Common myeloid progenitor, CD34-positive (primary cell): ENCODE results near the gene HS3ST4.
"Not testable (repeated sequence)": the region's sequence is repeated elsewhere in the genome, so short reads cannot be mapped to it uniquely, and the experiment has no call there.

ENCODE experiments used
- CTCF ChIA-PET: fragments of 350-600 bp; sonication (Branson Sonifier 250); formaldehyde crosslinking; loops from one replicate; lab custom pipeline; 2021; ENCODE audit warnings: antibody characterized with exemption; lab: Charles Lee
- POLR2A ChIA-PET: fragments of 350-600 bp; sonication (Branson Sonifier 250); formaldehyde crosslinking; loops from one replicate; lab custom pipeline; 2021; ENCODE audit warnings: antibody characterized with exemption; lab: Charles Lee
- DNase-seq, 3 donors: peaks; one replicate each; pipeline versions ENCODE4 v3.0.0 to v3.0.0-alpha.2; 2013
- H3K27ac ChIP-seq, 2 experiments: 1 replicate in 1 of 2; 2 replicates in 1 of 2; pipeline ENCODE4 v1.7.0; 2013; ENCODE audit warnings: inconsistent platforms in 2 of 2, low read length in 2 of 2, mild to moderate bottlenecking in 2 of 2, low read depth in 1 of 2, moderate library complexity in 1 of 2; ENCODE audit not compliant: severe bottlenecking in 2 of 2, insufficient read depth in 1 of 2, poor library complexity in 1 of 2
- H3K27me3 ChIP-seq, 5 experiments: replicated peaks in 2 of 5; 1 replicate in 3 of 5; 2 replicates in 2 of 5; pipeline versions ENCODE4 v1.6.1 to v1.7.0; 2013; ENCODE audit warnings: low read length in 4 of 5, mild to moderate bottlenecking in 2 of 5, moderate library complexity in 2 of 5, inconsistent platforms in 1 of 5; ENCODE audit not compliant: insufficient read depth in 5 of 5, control insufficient read depth in 4 of 5
- H3K36me3 ChIP-seq, 4 experiments: 1 replicate in 2 of 4; 2 replicates in 2 of 4; pipeline versions ENCODE4 v1.6.1 to v1.7.0; 2013; ENCODE audit warnings: low read length in 3 of 4, control low read depth in 1 of 4, mild to moderate bottlenecking in 1 of 4; ENCODE audit not compliant: control insufficient read depth in 4 of 4, insufficient read depth in 4 of 4
- H3K4me1 ChIP-seq, 4 experiments: 1 replicate in 3 of 4; 2 replicates in 1 of 4; pipeline versions ENCODE4 v1.6.1 to v1.7.1; 2013; ENCODE audit warnings: low read length in 3 of 4, mild to moderate bottlenecking in 3 of 4, control low read depth in 1 of 4, inconsistent platforms in 1 of 4, moderate library complexity in 1 of 4; ENCODE audit not compliant: control insufficient read depth in 4 of 4, insufficient read depth in 4 of 4; ENCODE audit errors: control extremely low read depth in 1 of 4
- H3K4me3 ChIP-seq, 7 experiments: 1 replicate in 4 of 7; 2 replicates in 3 of 7; pipeline versions ENCODE4 v1.5.1 to v1.7.0; 2013; ENCODE audit warnings: mild to moderate bottlenecking in 7 of 7, low read length in 6 of 7, moderate library complexity in 6 of 7, inconsistent platforms in 2 of 7, low read depth in 2 of 7, control low read depth in 1 of 7; ENCODE audit not compliant: insufficient read depth in 4 of 7, control insufficient read depth in 1 of 7; ENCODE audit errors: extremely low read depth in 1 of 7
- H3K9me3 ChIP-seq, 5 experiments: 1 replicate in 4 of 5; 2 replicates in 1 of 5; pipeline versions ENCODE4 v1.6.1 to v1.7.1; 2013; ENCODE audit warnings: low read length in 4 of 5, mild to moderate bottlenecking in 2 of 5, inconsistent platforms in 1 of 5, low read depth in 1 of 5, moderate library complexity in 1 of 5; ENCODE audit not compliant: control insufficient read depth in 4 of 5, insufficient read depth in 2 of 5; ENCODE audit errors: control extremely low read depth in 1 of 5
- WGBS: methylation state at CpG from one replicate; pipeline ENCODE4 v1.1.5; 2013; ENCODE audit not compliant: insufficient coverage; 5-methylcytosine and 5-hydroxymethylcytosine counted together

HS3ST4 gene

DNA sequence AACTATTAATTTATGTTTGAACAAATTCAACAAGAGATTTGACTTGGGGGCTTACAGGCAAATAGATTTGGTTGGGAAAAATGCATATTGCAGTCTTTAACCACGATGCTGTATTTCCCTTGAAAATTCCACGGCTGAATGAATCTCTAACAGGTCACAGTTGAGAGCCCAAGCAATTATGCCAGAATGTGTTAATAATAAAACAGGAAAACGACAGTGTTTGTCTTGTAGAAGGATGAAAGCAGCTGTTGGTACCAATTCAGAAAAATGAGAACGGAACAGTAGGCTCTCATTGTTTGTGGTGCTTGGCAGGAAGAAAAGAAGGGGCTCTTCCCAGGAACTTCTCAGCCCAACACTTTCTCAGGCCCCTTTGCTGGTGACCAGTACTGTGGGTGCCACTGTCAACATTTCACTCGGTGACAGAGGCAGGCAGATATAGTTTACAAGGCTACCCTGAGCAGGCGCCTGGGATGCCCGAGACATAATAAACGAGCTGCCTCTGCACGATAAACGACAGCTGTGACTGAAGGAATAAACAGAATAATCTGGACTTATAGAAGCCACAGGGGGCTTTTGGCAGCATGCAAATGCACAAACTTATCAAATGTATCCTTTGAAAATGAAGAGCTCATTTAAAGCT is 387.1 kb downstream of the HS3ST4 start:
- ChIA-PET CTCF (no interaction called here), POLR2A (interaction anchor here (0.6 kb wide), 1 partner anchor 430 kb away, joined by 3 read pairs; no protein-coding TSS in a partner anchor)
- Histone ChIP-seq H3K27ac (no peak overlapping the region), H3K9me3 (peaks cover 0 to 3% (median 0%) of the 10 kb centered on the region in 5 experiments), H3K4me1 (no peaks in the 10 kb centered on the region), H3K36me3 (no peaks in the 10 kb centered on the region), H3K4me3 (no peak overlapping the region), H3K27me3 (peaks cover 0 to 5% (median 0%) of the 10 kb centered on the region in 5 experiments)
- no peak for DNase-seq
- WGBS, result 39% methylated on average over 10 of the region's 10 CpGs

DNA sequence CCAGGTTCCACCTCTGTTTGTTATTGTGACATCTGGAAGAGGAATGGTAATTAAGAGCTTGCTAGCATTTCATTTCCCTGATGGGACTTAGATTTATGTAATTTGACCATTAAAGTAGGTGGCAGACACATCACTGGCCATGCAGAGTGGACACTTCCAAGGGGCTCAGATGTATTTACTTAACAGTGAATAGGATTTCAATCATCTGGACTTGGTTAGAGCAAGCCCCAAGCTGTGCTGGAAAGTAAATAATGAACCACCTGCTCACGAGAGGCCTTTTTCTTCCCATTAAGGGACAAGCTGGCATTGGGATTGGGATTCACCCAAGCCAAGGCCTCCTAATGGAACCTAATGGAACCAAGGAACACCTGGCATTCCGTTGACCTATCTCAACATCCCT is 395.3 kb downstream of the HS3ST4 start:
- Histone ChIP-seq H3K27ac (no peak overlapping the region), H3K36me3 (no peaks in the 10 kb centered on the region), H3K9me3 (no peaks in the 10 kb centered on the region), H3K27me3 (no peaks in the 10 kb centered on the region), H3K4me1 (no peaks in the 10 kb centered on the region), H3K4me3 (no peak overlapping the region)
- CTCF ChIA-PET, result no interaction called here
- POLR2A ChIA-PET, result no interaction called here
- WGBS, result 69% methylated on average over 2 of the region's 2 CpGs
- no peak for DNase-seq

DNA sequence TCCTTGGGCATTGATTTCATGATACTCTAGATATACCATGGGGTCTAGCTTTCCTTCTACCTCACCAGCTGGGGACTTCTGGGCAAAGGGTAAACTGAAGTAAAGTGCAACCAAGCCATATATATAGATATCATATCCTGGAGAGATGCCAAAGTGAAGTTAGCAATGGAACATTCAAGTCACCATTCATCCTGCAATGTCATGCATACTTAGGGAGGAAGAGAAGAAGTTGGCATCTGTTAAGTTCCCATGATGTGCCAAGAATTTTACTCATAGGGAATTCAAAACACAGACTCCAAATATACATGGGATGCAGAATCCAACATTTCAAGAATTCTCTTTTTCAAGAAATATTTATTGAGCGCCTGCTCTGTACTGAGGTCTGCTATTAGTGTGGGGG is 399.8 kb downstream of the HS3ST4 start:
- CTCF ChIA-PET, result no interaction called here

DNA sequence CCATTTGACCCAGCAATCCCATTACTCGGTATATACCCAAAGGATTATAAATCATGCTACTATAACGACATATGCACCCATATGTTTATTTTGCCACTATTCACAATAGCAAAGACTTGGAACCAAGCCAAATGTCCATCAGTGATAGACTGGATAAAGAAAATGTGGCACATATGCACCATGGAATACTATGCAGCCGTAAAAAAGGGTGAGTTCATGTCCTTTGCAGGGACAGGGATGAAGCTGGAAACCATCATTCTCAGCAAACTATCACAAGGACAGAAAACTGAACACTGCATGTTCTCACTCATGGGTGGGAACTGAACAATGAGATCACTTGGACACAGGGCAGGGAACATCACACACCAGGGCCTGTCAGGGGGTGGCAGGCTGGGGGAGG is 406.4 kb downstream of the HS3ST4 start:
- CTCF ChIA-PET, result not testable (repeated sequence)
- WGBS, result 100% methylated on average over 3 of the region's 3 CpGs

More for the DNA sequence above, 399.8 kb downstream of the HS3ST4 start:
- H3K4me3 ChIP-seq, result no peak overlapping the region
- WGBS, result no CpG with 5 or more reads among the region's 1 CpG
- H3K36me3 ChIP-seq, result no peaks in the 10 kb centered on the region
- no peak overlapping the region for H3K27ac ChIP-seq
- H3K9me3 ChIP-seq, result no peaks in the 10 kb centered on the region
- DNase-seq, result no peak
- H3K27me3 ChIP-seq, result no peaks in the 10 kb centered on the region
- POLR2A ChIA-PET, result no interaction called here
- no peaks in the 10 kb centered on the region for H3K4me1 ChIP-seq

DNA sequence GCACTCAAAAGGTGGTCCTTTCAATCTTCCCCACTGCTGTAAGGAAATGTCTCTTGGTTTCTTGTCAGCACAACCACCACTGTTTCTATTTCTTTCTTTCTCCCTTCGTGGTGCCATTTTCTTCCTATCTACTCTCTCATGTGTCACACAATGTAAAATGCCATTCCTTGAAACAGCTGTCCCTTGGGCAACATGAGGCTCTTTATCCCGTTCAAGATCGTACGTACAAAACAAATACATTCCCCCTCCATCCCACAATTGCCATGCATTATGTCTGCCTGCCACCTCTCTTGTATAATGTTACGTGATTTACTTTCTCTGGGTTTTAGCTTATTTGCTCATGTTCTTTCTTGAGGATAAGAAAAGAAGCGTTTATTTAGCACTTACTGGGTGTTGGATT is 410.6 kb downstream of the HS3ST4 start:
- ChIA-PET POLR2A (no interaction called here), CTCF (no interaction called here)

More for the DNA sequence above, 406.4 kb downstream of the HS3ST4 start:
- POLR2A ChIA-PET, H3K36me3 ChIP-seq, H3K4me1 ChIP-seq, H3K27me3 ChIP-seq, H3K9me3 ChIP-seq, H3K4me3 ChIP-seq, H3K27ac ChIP-seq, DNase-seq: not testable (repeated sequence)

DNA sequence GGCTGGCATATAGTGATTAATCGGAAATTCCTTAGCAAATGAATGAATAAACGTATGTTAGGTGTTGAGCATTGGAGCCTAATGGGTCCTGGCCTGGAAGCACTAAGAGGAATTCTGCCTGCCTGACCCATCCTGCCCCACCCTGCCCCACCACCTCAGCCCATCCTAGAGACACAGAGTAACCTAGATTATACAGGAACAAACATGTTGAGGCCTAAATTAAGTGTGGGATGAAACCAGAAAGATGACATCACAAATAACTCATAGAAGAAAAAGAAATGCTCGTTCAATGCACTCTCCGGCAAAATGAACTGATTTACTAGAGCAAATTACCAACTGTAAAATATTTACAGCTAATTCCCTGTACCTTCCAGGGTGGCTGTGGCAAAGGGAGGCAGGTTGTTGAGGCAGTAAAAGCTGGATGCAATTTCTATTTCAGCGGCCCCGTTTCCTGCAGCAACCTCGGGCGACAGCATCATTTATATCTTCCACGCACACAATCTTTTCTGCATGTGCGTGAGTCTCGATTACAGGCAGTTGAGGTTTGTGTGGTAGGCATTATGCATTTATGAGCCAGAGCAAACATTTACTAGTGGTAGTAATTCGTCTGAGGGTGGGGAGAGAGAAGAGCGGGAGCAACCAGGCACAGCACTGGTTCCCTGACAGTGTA is 417.2 kb downstream of the HS3ST4 start:
- Histone ChIP-seq H3K4me3 (no peak overlapping the region), H3K9me3 (peaks cover 0 to 1% (median 0%) of the 10 kb centered on the region in 5 experiments), H3K27ac (no peak overlapping the region), H3K36me3 (no peaks in the 10 kb centered on the region), H3K4me1 (no peaks in the 10 kb centered on the region), H3K27me3 (no peaks in the 10 kb centered on the region)
- ChIA-PET POLR2A (no interaction called here), CTCF (no interaction called here)
- 89% methylated on average over 5 of the region's 13 CpGs for WGBS
- DNase-seq, result no peak

More for the DNA sequence above, 410.6 kb downstream of the HS3ST4 start:
- Histone ChIP-seq H3K4me3 (no peak overlapping the region), H3K27me3 (no peaks in the 10 kb centered on the region), H3K9me3 (no peaks in the 10 kb centered on the region), H3K36me3 (no peaks in the 10 kb centered on the region), H3K27ac (no peak overlapping the region), H3K4me1 (no peaks in the 10 kb centered on the region)
- 93% methylated on average over 5 of the region's 6 CpGs for WGBS
- DNase-seq, result no peak

DNA sequence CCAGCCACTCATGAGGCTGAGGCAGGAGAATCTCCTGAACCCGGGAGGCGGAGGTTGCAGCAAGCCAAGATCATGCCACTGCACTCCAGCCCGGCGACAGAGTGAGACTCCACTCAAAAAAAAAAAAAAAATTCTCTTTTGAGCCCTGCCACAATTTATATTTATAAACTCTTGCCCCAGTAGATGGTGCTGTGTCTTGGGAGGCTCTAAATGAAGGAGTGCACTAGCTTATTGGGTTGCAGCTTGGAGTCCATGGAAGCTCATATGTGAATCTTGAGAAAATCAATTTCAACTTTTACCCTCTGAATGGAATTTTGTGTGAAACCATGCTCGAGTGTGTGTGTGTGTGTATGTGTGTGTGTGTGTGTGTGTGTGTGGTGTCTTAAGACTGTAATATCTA is 420.1 kb downstream of the HS3ST4 start:
- Histone ChIP-seq H3K9me3 (peaks cover 0 to 1% (median 0%) of the 10 kb centered on the region in 5 experiments), H3K27me3 (no peaks in the 10 kb centered on the region), H3K27ac (no peak overlapping the region), H3K4me1 (no peaks in the 10 kb centered on the region), H3K4me3 (no peak overlapping the region), H3K36me3 (no peaks in the 10 kb centered on the region)
- POLR2A ChIA-PET, result no interaction called here
- DNase-seq, result no peak
- CTCF ChIA-PET, result no interaction called here
- no CpG with 5 or more reads among the region's 5 CpGs for WGBS
